ENCODE results near the gene PPP1R1B.

DNA sequence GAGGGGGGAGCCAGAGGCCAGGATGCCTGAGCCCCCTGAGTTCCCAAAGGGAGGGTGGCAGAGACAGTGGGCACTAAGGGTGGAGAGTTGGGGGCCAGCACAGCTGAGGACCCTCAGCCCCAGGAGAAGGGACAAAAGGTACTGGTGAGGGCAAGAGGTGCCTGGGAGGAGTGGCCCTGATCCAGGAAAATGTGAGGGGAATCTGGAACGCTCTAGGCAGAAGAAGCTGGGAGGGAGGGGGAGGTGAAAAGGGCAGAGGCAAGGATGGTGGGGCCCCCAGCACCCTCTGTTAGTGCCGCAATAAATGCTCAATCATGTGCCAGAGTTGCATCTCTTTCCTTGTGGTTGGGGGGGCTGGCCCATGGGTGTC, 39.5 kb downstream of the PPP1R1B start:
- TF ChIP-seq CTCF (IDR thresholded peaks at IDR 0.05 in 4 of 5, conservative IDR thresholded peaks at IDR 0.05 in 1 of 5) (no peak), POLR2A (IDR thresholded peaks at IDR 0.05) (no peak)

Data from gastrocnemius medialis (tissue), 4 donors.